B cell (primary cell): ENCODE results near the gene ST6GALNAC1. TPM values are rescaled to one million over a fixed set of nuclear protein-coding genes. Genes with fewer than 3 reads are reported as not detected.

ENCODE experiments used
- ATAC-seq: fragments of 200-7000 bp; cut with Tn5 transposase; one replicate; pipeline ENCODE4 v1.10.0; 2021; ENCODE audit warnings: low read depth, mild to moderate bottlenecking, moderate number of reproducible peaks, moderate library complexity
- CTCF ChIA-PET: fragments of 350-600 bp; sonication (Branson Sonifier 250); formaldehyde crosslinking; loops from one replicate; lab custom pipeline; 2021; ENCODE audit warnings: antibody characterized with exemption, inconsistent platforms; lab: Charles Lee
- POLR2A ChIA-PET: fragments of 350-600 bp; sonication (Branson Sonifier 250); formaldehyde crosslinking; loops from one replicate; lab custom pipeline; 2021; ENCODE audit warnings: antibody characterized with exemption; lab: Charles Lee
- DNase-seq: peaks from one replicate; pipeline ENCODE4 v3.0.0; 2013
- H2AFZ ChIP-seq: 2 replicates; pipeline ENCODE4 v1.6.1; 2012; ENCODE audit warnings: mild to moderate bottlenecking, low read depth, low read length; ENCODE audit not compliant: insufficient read depth, poor library complexity, severe bottlenecking
- H3K27ac ChIP-seq, 2 donors: 1 replicate in 1 of 2; 2 replicates in 1 of 2; pipeline ENCODE4 v1.5.1; 2012 to 2013; ENCODE audit warnings: low read length in 2 of 2, mild to moderate bottlenecking in 2 of 2, moderate library complexity in 1 of 2
- H3K27me3 ChIP-seq, 4 experiments: fragments of 200-600 bp in 1 of 4; sonication (generic) in 1 of 4; replicated peaks in 1 of 4; 1 replicate in 2 of 4; 2 replicates in 2 of 4; pipeline versions ENCODE4 v1.6.1 to v1.7.0; 2013 to 2016; ENCODE audit warnings: low read length in 3 of 4, mild to moderate bottlenecking in 2 of 4, mixed read lengths in 1 of 4, moderate library complexity in 1 of 4; ENCODE audit not compliant: insufficient read depth in 4 of 4, control insufficient read depth in 3 of 4; ENCODE audit errors: control extremely low read depth in 1 of 4
- H3K36me3 ChIP-seq, 2 experiments: replicated peaks in 1 of 2; 1 replicate in 1 of 2; 2 replicates in 1 of 2; pipeline versions ENCODE4 v1.6.1 to v1.7.1; 2013; ENCODE audit warnings: low read length in 1 of 2; ENCODE audit not compliant: insufficient read depth in 2 of 2, control insufficient read depth in 1 of 2; ENCODE audit errors: control extremely low read depth in 1 of 2, extremely low read depth in 1 of 2
- H3K4me1 ChIP-seq, 2 donors: fragments of 200-600 bp in 1 of 2; sonication (generic) in 1 of 2; 1 replicate in 1 of 2; 2 replicates in 1 of 2; pipeline versions ENCODE4 v1.5.1 to v1.6.1; 2013 to 2017; ENCODE audit warnings: low read length in 2 of 2; ENCODE audit not compliant: control insufficient read depth in 2 of 2, insufficient read depth in 2 of 2
- H3K4me2 ChIP-seq: replicated peaks from 2 replicates; pipeline ENCODE3; 2012; ENCODE audit warnings: mild to moderate bottlenecking, low read depth, low read length; ENCODE audit not compliant: poor library complexity, severe bottlenecking
- H3K4me3 ChIP-seq, 5 experiments: fragments of 200-600 bp in 1 of 5; sonication (generic) in 1 of 5; 1 replicate in 3 of 5; 2 replicates in 2 of 5; pipeline versions ENCODE4 v1.5.1 to v1.7.0; 2011 to 2016; ENCODE audit warnings: low read length in 4 of 5, mild to moderate bottlenecking in 4 of 5, low read depth in 2 of 5, control low read depth in 1 of 5, moderate library complexity in 1 of 5; ENCODE audit not compliant: insufficient read depth in 1 of 5; ENCODE audit errors: control extremely low read depth in 1 of 5, extremely low read depth in 1 of 5
- H3K79me2 ChIP-seq: fragments of 200-600 bp; sonication (generic); one replicate; pipeline ENCODE4 v1.6.0; 2016; ENCODE audit warnings: low read length; ENCODE audit not compliant: control insufficient read depth, insufficient read depth
- H3K9ac ChIP-seq: fragments of 200-600 bp; sonication (generic); 2 replicates; pipeline ENCODE4 v1.6.1; 2017; ENCODE audit warnings: mild to moderate bottlenecking, low read length, moderate library complexity
- H3K9me3 ChIP-seq, 3 donors: one replicate each; pipeline versions ENCODE4 v1.6.1 to v1.7.1; 2013; ENCODE audit warnings: low read length in 2 of 3; ENCODE audit not compliant: control insufficient read depth in 2 of 3, insufficient read depth in 1 of 3; ENCODE audit errors: control extremely low read depth in 1 of 3
- H4K20me1 ChIP-seq: 2 replicates; pipeline ENCODE4 v1.6.0; 2012; ENCODE audit warnings: mild to moderate bottlenecking, low read length; ENCODE audit not compliant: insufficient read depth, control insufficient read depth, poor library complexity, severe bottlenecking
- H3K27ac Mint-ChIP-seq: one replicate; pipeline ENCODE4 v1.8.0; 2021; ENCODE audit warnings: mixed read lengths
- H3K27me3 Mint-ChIP-seq: one replicate; pipeline ENCODE4 v1.8.0; 2021; ENCODE audit warnings: mixed read lengths
- H3K4me1 Mint-ChIP-seq: one replicate; pipeline ENCODE4 v1.8.0; 2021; ENCODE audit warnings: mixed read lengths
- H3K4me3 Mint-ChIP-seq: one replicate; pipeline ENCODE4 v1.8.0; 2021; ENCODE audit warnings: mixed read lengths
- H3K9me3 Mint-ChIP-seq: one replicate; pipeline ENCODE4 v1.8.0; 2022; ENCODE audit warnings: mixed read lengths; ENCODE audit not compliant: insufficient read depth
- CTCF ChIP-seq: fragments of 200-600 bp; IDR thresholded peaks from one replicate; pipeline ENCODE4 v1.8.0; 2022; ENCODE audit warnings: antibody characterized with exemption, mild to moderate bottlenecking
- EZH2 ChIP-seq: IDR thresholded peaks from 2 replicates; pipeline ENCODE4 v1.6.1; 2012; ENCODE audit warnings: borderline replicate concordance, low read depth, mild to moderate bottlenecking, moderate library complexity, low read length; ENCODE audit not compliant: insufficient read depth, poor library complexity, severe bottlenecking
- WGBS: methylation state at CpG from one replicate; pipeline ENCODE4 v1.1.5; 2013; ENCODE audit warnings: missing lambda C conversion rate; ENCODE audit not compliant: insufficient coverage; 5-methylcytosine and 5-hydroxymethylcytosine counted together
- intact Hi-C: fragments of 100-400 bp; cut with micrococcal nuclease; formaldehyde crosslinking; loops from one replicate; pipeline ENCODE4 v1.10.0; 2022
- polyA plus RNA-seq: library from polyadenylated mRNA; depleted of rRNA; stranded (reverse); fragments of >200 nt; gene quantifications from 2 replicates; pipeline ENCODE4 v1.2.3, GENCODE V29; 2012
- total RNA-seq, 2 donors: library from RNA; stranded (reverse); fragments of 120-200 nt in 1 of 2; gene quantifications; 1 replicate in 1 of 2; 2 replicates in 1 of 2; pipeline versions ENCODE4 v1.2.3 to v1.2.4, GENCODE V29; 2013 to 2022

The ST6GALNAC1 gene
- total and polyA plus RNA-seq, 2 donors (not counting 1 experiment from before 2014, with no cell fraction given) = not detected

GRCh38 chr17:76673729-76674128, 30.2 kb upstream of the ST6GALNAC1 start:
- Histone ChIP-seq H3K79me2 (no peaks in the 10 kb centered on the region), H3K9me3 (peaks cover 0 to 12% (median 0%) of the 10 kb centered on the region in 3 donors), H3K4me2 (no peak overlapping the region), H3K27ac (no peak overlapping the region), H3K9ac (no peak overlapping the region), H3K27me3 (peaks cover 0 to 3% (median 0%) of the 10 kb centered on the region in 4 experiments), H4K20me1 (no peaks in the 10 kb centered on the region), H3K36me3 (no peaks in the 10 kb centered on the region), H3K4me3 (no peak overlapping the region), H2AFZ (no peak overlapping the region), H3K4me1 (peaks cover 10 to 18% of the 10 kb centered on the region in 2 donors)
- Mint-ChIP-seq H3K4me3 (peak overlapping the region; percentile 18), H3K9me3 (no peaks in the 10 kb centered on the region), H3K27me3 (no peaks in the 10 kb centered on the region), H3K4me1 (peaks cover 25% of the 10 kb centered on the region), H3K27ac (no peak overlapping the region)
- WGBS = 90% methylated on average over 4 of the region's 5 CpGs
- ATAC-seq (no peak), DNase-seq (no peak)
- no peak for TF ChIP-seq EZH2
- TF ChIP-seq CTCF = no peak
- intact Hi-C loops = loop anchor here (5.0 kb wide), 1 partner anchor 146 kb away; no protein-coding TSS in a partner anchor
- POLR2A ChIA-PET = no interaction called here
- CTCF ChIA-PET = no interaction called here

- ATAC-seq (no peak), DNase-seq (no peak)
- WGBS = 100% methylated on average over 2 of the region's 3 CpGs
- no peak overlapping the region for H3K27ac Mint-ChIP-seq
- H2AFZ ChIP-seq = no peak overlapping the region
- H3K4me2 ChIP-seq = peak overlapping the region; percentile 73
- no peaks in the 10 kb centered on the region for H3K79me2 ChIP-seq
- peaks cover 0 to 6% (median 0%) of the 10 kb centered on the region in 4 experiments for H3K27me3 ChIP-seq
- no peak for TF ChIP-seq CTCF
- no peak for TF ChIP-seq EZH2
- peaks cover 10 to 18% of the 10 kb centered on the region in 2 donors for H3K4me1 ChIP-seq
- H3K9ac ChIP-seq = no peak overlapping the region
- peaks cover 0 to 12% (median 0%) of the 10 kb centered on the region in 3 donors for H3K9me3 ChIP-seq
- no peak overlapping the region for H3K4me3 ChIP-seq
- intact Hi-C loops = loop anchor here (5.0 kb wide), 1 partner anchor 146 kb away; no protein-coding TSS in a partner anchor
- peak overlapping the region; percentile 92 for H3K4me3 Mint-ChIP-seq
- H3K4me1 Mint-ChIP-seq = peaks cover 25% of the 10 kb centered on the region
- H4K20me1 ChIP-seq = no peaks in the 10 kb centered on the region
- CTCF ChIA-PET = no interaction called here
- POLR2A ChIA-PET = no interaction called here
- H3K9me3 Mint-ChIP-seq = no peaks in the 10 kb centered on the region
- H3K27ac ChIP-seq = no peak overlapping the region
- no peaks in the 10 kb centered on the region for H3K36me3 ChIP-seq
- H3K27me3 Mint-ChIP-seq = peaks cover 5% of the 10 kb centered on the region
Measured at GRCh38 chr17:76672892-76673291, 29.3 kb upstream of the ST6GALNAC1 start.
